ENCODE results near the gene AKT1S1. TPM values are rescaled to one million over a fixed set of nuclear protein-coding genes. Genes with fewer than 3 reads are reported as not detected.
A peak's percentile ranks its signal among the peaks of the same experiment; 100 is the strongest.

The AKT1S1 gene
- total and polyA plus RNA-seq, 2 donors (not counting 1 experiment from before 2014, with no cell fraction given): 16.6 to 23.0 TPM

GRCh38 chr19:49926515-49926914, 49.4 kb upstream of the AKT1S1 start:
- peaks cover 72% of the 10 kb centered on the region for H3K4me1 Mint-ChIP-seq
- H3K27ac Mint-ChIP-seq: peak overlapping the region; percentile 37
- H4K20me1 ChIP-seq (ENCODE audit: control insufficient read depth, insufficient read depth, low read length, poor library complexity, severe bottlenecking): peaks cover 66% of the 10 kb centered on the region

More at GRCh38 chr19:49926515-49926914, 49.4 kb upstream of the AKT1S1 start:
- Histone ChIP-seq H3K27me3 (replicated peaks in 1 of 4; ENCODE audit: control extremely low read depth in 1 of 4, control insufficient read depth in 3 of 4, insufficient read depth in 4 of 4, low read length in 3 of 4) (no peaks in the 10 kb centered on the region), H3K27ac (ENCODE audit: low read length in 2 of 2) (no peak overlapping the region), H3K9ac (ENCODE audit: low read length) (no peak overlapping the region), H3K36me3 (replicated peaks in 1 of 2; ENCODE audit: control extremely low read depth in 1 of 2, control insufficient read depth in 1 of 2, extremely low read depth in 1 of 2, insufficient read depth in 2 of 2, low read length in 1 of 2) (peaks cover 1 to 43% of the 10 kb centered on the region in 2 experiments), H2AFZ (ENCODE audit: insufficient read depth, low read depth, low read length, poor library complexity, severe bottlenecking) (no peak overlapping the region), H3K4me3 (ENCODE audit: control extremely low read depth in 1 of 5, extremely low read depth in 1 of 5, insufficient read depth in 1 of 5, low read depth in 2 of 5, low read length in 4 of 5) (no peak overlapping the region), H3K79me2 (ENCODE audit: control insufficient read depth, insufficient read depth, low read length) (peaks cover 79% of the 10 kb centered on the region), H3K4me2 (replicated peaks; ENCODE audit: low read depth, low read length, poor library complexity, severe bottlenecking) (no peak overlapping the region), H3K4me1 (ENCODE audit: control insufficient read depth in 2 of 2, insufficient read depth in 2 of 2, low read length in 2 of 2) (peaks cover 20 to 40% of the 10 kb centered on the region in 2 donors), H3K9me3 (ENCODE audit: control extremely low read depth in 1 of 3, control insufficient read depth in 2 of 3, insufficient read depth in 1 of 3, low read length in 2 of 3) (peaks cover 0 to 3% (median 0%) of the 10 kb centered on the region in 3 donors)
- ChIA-PET POLR2A (interaction anchor here (0.6 kb wide), 1 partner anchor 1007 kb away, joined by 3 read pairs; no protein-coding TSS in a partner anchor), CTCF (interaction anchor here (1.1 kb wide), 1 partner anchor 31 kb away, joined by 3 read pairs; no protein-coding TSS in a partner anchor)
- intact Hi-C loops (cut with micrococcal nuclease): loop anchor here (10.0 kb wide), 1 partner anchor 878 kb away; no protein-coding TSS in a partner anchor
- Mint-ChIP-seq H3K27me3 (no peaks in the 10 kb centered on the region), H3K9me3 (ENCODE audit: insufficient read depth) (no peaks in the 10 kb centered on the region), H3K4me3 (no peak overlapping the region)
- DNase-seq: no peak
- no peak for ATAC-seq (ENCODE audit: low read depth)
- no peak for TF ChIP-seq CTCF (IDR thresholded peaks at IDR 0.05)
- TF ChIP-seq EZH2 (IDR thresholded peaks at IDR 0.05; ENCODE audit: borderline replicate concordance, insufficient read depth, low read depth, low read length, poor library complexity, severe bottlenecking): no peak
- 95% methylated on average over 6 of the region's 10 CpGs for WGBS (ENCODE audit: insufficient coverage)
